Measurements from ENCODE around the gene TSTD1.

The TSTD1 gene

GRCh38 chr1:161084597-161084988, 45.8 kb upstream of the TSTD1 start:
- no peak for TF ChIP-seq CTCF (IDR thresholded peaks at IDR 0.05; ENCODE audit: borderline replicate concordance, extremely low read depth, low read length, poor library complexity, severe bottlenecking)
- TF ChIP-seq EZH2 (IDR thresholded peaks at IDR 0.05; ENCODE audit: borderline replicate concordance, low read depth, low read length, severe bottlenecking), result no peak
- Histone ChIP-seq H3K79me2 (ENCODE audit: insufficient read depth, low read length) (no peaks in the 10 kb centered on the region), H4K20me1 (ENCODE audit: insufficient read depth, low read length) (no peaks in the 10 kb centered on the region), H3K27me3 (ENCODE audit: insufficient read depth, low read length, poor library complexity) (no peaks in the 10 kb centered on the region), H3K36me3 (ENCODE audit: insufficient read depth, low read length) (no peaks in the 10 kb centered on the region), H3K9ac (ENCODE audit: low read depth, low read length) (no peak overlapping the region), H3K4me1 (ENCODE audit: insufficient read depth, low read length) (no peaks in the 10 kb centered on the region), H3K9me3 (ENCODE audit: insufficient read depth, low read length, severe bottlenecking) (no peaks in the 10 kb centered on the region), H3K4me2 (ENCODE audit: insufficient read depth, low read length) (no peak overlapping the region), H3K27ac (ENCODE audit: low read length) (no peak overlapping the region), H2AFZ (ENCODE audit: low read depth, low read length) (no peak overlapping the region), H3K4me3 (ENCODE audit: low read depth in 1 of 2, low read length in 2 of 2) (no peak overlapping the region)
- DNase-seq, result no peak
- ATAC-seq (ENCODE audit: insufficient read depth, low read depth), result no peak

GRCh38 chr1:161083748-161084596, 45.2 kb upstream of the TSTD1 start:
- Histone ChIP-seq H2AFZ (ENCODE audit: low read depth, low read length) (no peak overlapping the region), H4K20me1 (ENCODE audit: insufficient read depth, low read length) (no peaks in the 10 kb centered on the region), H3K4me1 (ENCODE audit: insufficient read depth, low read length) (no peaks in the 10 kb centered on the region), H3K9ac (ENCODE audit: low read depth, low read length) (no peak overlapping the region), H3K36me3 (ENCODE audit: insufficient read depth, low read length) (no peaks in the 10 kb centered on the region), H3K4me3 (ENCODE audit: low read depth in 1 of 2, low read length in 2 of 2) (no peak overlapping the region), H3K27me3 (ENCODE audit: insufficient read depth, low read length, poor library complexity) (no peaks in the 10 kb centered on the region), H3K79me2 (ENCODE audit: insufficient read depth, low read length) (no peaks in the 10 kb centered on the region), H3K4me2 (ENCODE audit: insufficient read depth, low read length) (no peak overlapping the region), H3K9me3 (ENCODE audit: insufficient read depth, low read length, severe bottlenecking) (no peaks in the 10 kb centered on the region), H3K27ac (ENCODE audit: low read length) (no peak overlapping the region)
- no peak for TF ChIP-seq CTCF (IDR thresholded peaks at IDR 0.05; ENCODE audit: borderline replicate concordance, extremely low read depth, low read length, poor library complexity, severe bottlenecking)
- TF ChIP-seq EZH2 (IDR thresholded peaks at IDR 0.05; ENCODE audit: borderline replicate concordance, low read depth, low read length, severe bottlenecking), result no peak
- no peak for ATAC-seq (ENCODE audit: insufficient read depth, low read depth)
- DNase-seq, result no peak

GRCh38 chr1:161082996-161083747, 44.4 kb upstream of the TSTD1 start:
- no peaks in the 10 kb centered on the region for H3K79me2 ChIP-seq (ENCODE audit: insufficient read depth, low read length)
- TF ChIP-seq EZH2 (IDR thresholded peaks at IDR 0.05; ENCODE audit: borderline replicate concordance, low read depth, low read length, severe bottlenecking) (no peak), CTCF (IDR thresholded peaks at IDR 0.05; ENCODE audit: borderline replicate concordance, extremely low read depth, low read length, poor library complexity, severe bottlenecking) (no peak)
- H2AFZ ChIP-seq (ENCODE audit: low read depth, low read length), result no peak overlapping the region
- no peaks in the 10 kb centered on the region for H3K4me1 ChIP-seq (ENCODE audit: insufficient read depth, low read length)
- no peak overlapping the region for H3K27ac ChIP-seq (ENCODE audit: low read length)
- no peak overlapping the region for H3K4me3 ChIP-seq (ENCODE audit: low read depth in 1 of 2, low read length in 2 of 2)
- no peaks in the 10 kb centered on the region for H4K20me1 ChIP-seq (ENCODE audit: insufficient read depth, low read length)
- no peak overlapping the region for H3K4me2 ChIP-seq (ENCODE audit: insufficient read depth, low read length)
- H3K36me3 ChIP-seq (ENCODE audit: insufficient read depth, low read length), result no peaks in the 10 kb centered on the region
- H3K27me3 ChIP-seq (ENCODE audit: insufficient read depth, low read length, poor library complexity), result no peaks in the 10 kb centered on the region
- no peaks in the 10 kb centered on the region for H3K9me3 ChIP-seq (ENCODE audit: insufficient read depth, low read length, severe bottlenecking)
- DNase-seq, result no peak
- ATAC-seq (ENCODE audit: insufficient read depth, low read depth), result no peak
- H3K9ac ChIP-seq (ENCODE audit: low read depth, low read length), result no peak overlapping the region

All from DND-41 (cell line).